HG03064 (cell line): Measurements from ENCODE around the gene SPDYE2.
"Not testable (repeated sequence)": the region's sequence is repeated elsewhere in the genome, so short reads cannot be mapped to it uniquely, and the experiment has no call there.

ENCODE experiments used
- ATAC-seq: cut with Tn5 transposase; IDR thresholded peaks from one replicate; pipeline ENCODE4 v1.9.1; 2021; ENCODE audit warnings: low read depth; ENCODE audit not compliant: unreplicated experiment

SPDYE2 gene

GRCh38 chr7:102535062-102535615 is 15.9 kb upstream of the SPDYE2 start:
- not testable (repeated sequence) for ATAC-seq

- ATAC-seq, result not testable (repeated sequence)
These were observed 10.4 kb upstream of the SPDYE2 start for GRCh38 chr7:102540604-102541003.

GRCh38 chr7:102542083-102542482 is 8.9 kb upstream of the SPDYE2 start:
- ATAC-seq, result not testable (repeated sequence)

GRCh38 chr7:102542771-102543170 is 8.3 kb upstream of the SPDYE2 start:
- ATAC-seq, result not testable (repeated sequence)

GRCh38 chr7:102543596-102543995 is 7.4 kb upstream of the SPDYE2 start, which contains the start of gene UPK3BL2:
Gene UPK3BL2, minus strand, starts transcription at chr7:102543696. Its CDS starts 60 bp downstream, at chr7:102543636.
- not testable (repeated sequence) for ATAC-seq

- not testable (repeated sequence) for ATAC-seq
These were observed 6.7 kb upstream of the SPDYE2 start for GRCh38 chr7:102544372-102544771.

GRCh38 chr7:102545288-102545687 is 5.7 kb upstream of the SPDYE2 start:
- not testable (repeated sequence) for ATAC-seq

GRCh38 chr7:102546353-102546752 is 4.7 kb upstream of the SPDYE2 start:
- peak; percentile 80 for ATAC-seq

GRCh38 chr7:102568620-102569019 is 17.6 kb downstream of the SPDYE2 start:
- not testable (repeated sequence) for ATAC-seq

GRCh38 chr7:102572261-102573239 is 21.5 kb downstream of the SPDYE2 start, which contains the start of gene POLR2J3:
Gene POLR2J3, minus strand, starts transcription at chr7:102572583. Its CDS starts 62 bp downstream, at chr7:102572521.
- peak; percentile 94 for ATAC-seq

- ATAC-seq, result not testable (repeated sequence)
These were observed 23.6 kb downstream of the SPDYE2 start for GRCh38 chr7:102574607-102575006.

GRCh38 chr7:102576363-102576762 is 25.3 kb downstream of the SPDYE2 start:
- not testable (repeated sequence) for ATAC-seq

- ATAC-seq, result not testable (repeated sequence)
These were observed 26.6 kb downstream of the SPDYE2 start for GRCh38 chr7:102577315-102578240.

GRCh38 chr7:102578486-102578885 is 27.5 kb downstream of the SPDYE2 start:
- ATAC-seq, result not testable (repeated sequence)

- not testable (repeated sequence) for ATAC-seq
These were observed 30.7 kb downstream of the SPDYE2 start for GRCh38 chr7:102581722-102582121.

GRCh38 chr7:102583495-102583894 is 32.5 kb downstream of the SPDYE2 start:
- not testable (repeated sequence) for ATAC-seq

- not testable (repeated sequence) for ATAC-seq
These were observed 38.8 kb downstream of the SPDYE2 start for GRCh38 chr7:102589857-102590256.

GRCh38 chr7:102592477-102593019 is 41.5 kb downstream of the SPDYE2 start:
- ATAC-seq, result peak; percentile 52

- ATAC-seq, result peak; percentile 56
These were observed 42.8 kb downstream of the SPDYE2 start for GRCh38 chr7:102593637-102594334.
